ENCODE data around the gene RFX5. TPM values are rescaled to one million over a fixed set of nuclear protein-coding genes. Genes with fewer than 3 reads are reported as not detected.
"Not testable (repeated sequence)": the region's sequence is repeated elsewhere in the genome, so short reads cannot be mapped to it uniquely, and the experiment has no call there.

RFX5 gene
- 10 to 100 TPM; 22.9 to 66.4 (median 34.1) TPM for total RNA-seq

GRCh38 chr1:151346769-151347522, at the start of gene RFX5:
Gene RFX5 (minus strand): TSS chr1:151347252. CDS start chr1:151346320, 932 bp downstream.
- H3K27me3 ChIP-seq = no peaks in the 10 kb centered on the region
- no peaks in the 10 kb centered on the region for H3K36me3 ChIP-seq
- DNase-seq = peak; percentile 91 to 95
- intact Hi-C loops (cut with DNase I; ENCODE audit: low total_unique reads) = loop anchor here (10.0 kb wide), 1 partner anchor 58 kb away; no protein-coding TSS in a partner anchor
- peak within 1 kb of the TSS; percentile 87 to 89 for H3K27ac ChIP-seq
- H3K4me3 ChIP-seq = peak within 1 kb of the TSS; percentile 50 to 75
- H3K4me1 ChIP-seq = peaks cover 0 to 8% of the 10 kb centered on the region in 2 donors
- TF ChIP-seq CTCF (IDR thresholded peaks at IDR 0.05) (peak in 1 of 4 experiments; percentile 18), POLR2A (IDR thresholded peaks at IDR 0.05) (peak; percentile 55 to 63)
- no peaks in the 10 kb centered on the region for H3K9me3 ChIP-seq

- not testable (repeated sequence) for H3K27me3 ChIP-seq, DNase-seq, H3K4me1 ChIP-seq, H3K36me3 ChIP-seq, H3K4me3 ChIP-seq, H3K9me3 ChIP-seq, H3K27ac ChIP-seq
- intact Hi-C loops (cut with DNase I; ENCODE audit: low total_unique reads) = loop anchor here (10.0 kb wide), 1 partner anchor 101 kb away; no protein-coding TSS in a partner anchor
Observed at GRCh38 chr1:151396265-151396664, 49.2 kb upstream of the RFX5 start.

GRCh38 chr1:151393583-151393982, 46.5 kb upstream of the RFX5 start:
- Histone ChIP-seq H3K9me3 (no peaks in the 10 kb centered on the region), H3K27ac (no peak overlapping the region), H3K36me3 (no peaks in the 10 kb centered on the region), H3K4me1 (no peaks in the 10 kb centered on the region), H3K4me3 (no peak overlapping the region), H3K27me3 (no peaks in the 10 kb centered on the region)
- no peak for DNase-seq
- intact Hi-C loops (cut with DNase I; ENCODE audit: low total_unique reads) = loop anchor here (10.0 kb wide), 1 partner anchor 99 kb away; no protein-coding TSS in a partner anchor
- TF ChIP-seq POLR2A (IDR thresholded peaks at IDR 0.05) (no peak), CTCF (IDR thresholded peaks at IDR 0.05) (no peak)

GRCh38 chr1:151391079-151391563, 44.1 kb upstream of the RFX5 start:
- intact Hi-C loops (cut with DNase I; ENCODE audit: low total_unique reads) = loop anchor here (10.0 kb wide), 1 partner anchor 96 kb away; no protein-coding TSS in a partner anchor
- H3K27me3 ChIP-seq = no peaks in the 10 kb centered on the region
- no peak for DNase-seq
- no peaks in the 10 kb centered on the region for H3K36me3 ChIP-seq
- no peaks in the 10 kb centered on the region for H3K9me3 ChIP-seq
- no peak overlapping the region for H3K27ac ChIP-seq
- no peak overlapping the region for H3K4me3 ChIP-seq
- TF ChIP-seq POLR2A (IDR thresholded peaks at IDR 0.05) (no peak), CTCF (IDR thresholded peaks at IDR 0.05) (no peak)
- H3K4me1 ChIP-seq = no peaks in the 10 kb centered on the region

- intact Hi-C loops (cut with DNase I; ENCODE audit: low total_unique reads) = loop anchor here (10.0 kb wide), 1 partner anchor 96 kb away; no protein-coding TSS in a partner anchor
- not testable (repeated sequence) for H3K4me3 ChIP-seq, H3K27ac ChIP-seq, DNase-seq, H3K4me1 ChIP-seq, H3K27me3 ChIP-seq, H3K36me3 ChIP-seq, H3K9me3 ChIP-seq
Observed at GRCh38 chr1:151390221-151391078, 43.4 kb upstream of the RFX5 start.

Measured in uterus (tissue), 4 donors.